Measurements from ENCODE around the gene C1orf198.

GRCh38 chr1:230788561-230789275 lies 79.6 kb downstream of the C1orf198 start:
- TF ChIP-seq CTCF (IDR thresholded peaks at IDR 0.05; ENCODE audit: low read depth, low read length) (no peak), EZH2phosphoT487 (IDR thresholded peaks at IDR 0.05; ENCODE audit: low read depth) (no peak)
